NCI-H69 (cell line): ENCODE measurements around the gene QKI.
"Not testable (repeated sequence)": the region's sequence is repeated elsewhere in the genome, so short reads cannot be mapped to it uniquely, and the experiment has no call there.

ENCODE experiments used
- DNase-seq: peaks from one replicate; lab custom pipeline; 2025; lab: John Stamatoyannopoulos, UW

Gene QKI

GRCh38 chr6:163439997-163440396, 25.5 kb downstream of the QKI start:
- DNase-seq: no peak

- DNase-seq: no peak
Measured at GRCh38 chr6:163442336-163442735, 27.8 kb downstream of the QKI start.

GRCh38 chr6:163444077-163444476, 29.6 kb downstream of the QKI start:
- DNase-seq: peak; percentile 84

GRCh38 chr6:163446549-163446948, 32.0 kb downstream of the QKI start:
- no peak for DNase-seq

GRCh38 chr6:163449076-163449475, 34.6 kb downstream of the QKI start:
- DNase-seq: no peak

GRCh38 chr6:163454425-163454824, 39.9 kb downstream of the QKI start:
- DNase-seq: no peak

- no peak for DNase-seq
Measured at GRCh38 chr6:163455552-163455951, 41.0 kb downstream of the QKI start.

- no peak for DNase-seq
Measured at GRCh38 chr6:163457637-163458561, 43.4 kb downstream of the QKI start.

GRCh38 chr6:163459007-163459406, 44.5 kb downstream of the QKI start:
- no peak for DNase-seq

- DNase-seq: no peak
Measured at GRCh38 chr6:163459536-163459935, 45.0 kb downstream of the QKI start.

- DNase-seq: no peak
Measured at GRCh38 chr6:163460307-163460782, 45.8 kb downstream of the QKI start.

- no peak for DNase-seq
Measured at GRCh38 chr6:163461696-163462095, 47.2 kb downstream of the QKI start.

GRCh38 chr6:163463180-163463579, 48.7 kb downstream of the QKI start:
- DNase-seq: no peak

GRCh38 chr6:163463795-163464194, 49.3 kb downstream of the QKI start:
- DNase-seq: no peak

GRCh38 chr6:163466839-163467390, 52.4 kb downstream of the QKI start:
- DNase-seq: peak; percentile 60

GRCh38 chr6:163468738-163469137, 54.2 kb downstream of the QKI start:
- peak; percentile 81 for DNase-seq

- no peak for DNase-seq
Measured at GRCh38 chr6:163469459-163469985, 55.0 kb downstream of the QKI start.

- no peak for DNase-seq
Measured at GRCh38 chr6:163470611-163471010, 56.1 kb downstream of the QKI start.

- no peak for DNase-seq
Measured at GRCh38 chr6:163474581-163474980, 60.1 kb downstream of the QKI start.

GRCh38 chr6:163476946-163477345, 62.4 kb downstream of the QKI start:
- not testable (repeated sequence) for DNase-seq

- no peak for DNase-seq
Measured at GRCh38 chr6:163483107-163483506, 68.6 kb downstream of the QKI start.

- no peak for DNase-seq
Measured at GRCh38 chr6:163485388-163485851, 70.9 kb downstream of the QKI start.

- DNase-seq: no peak
Measured at GRCh38 chr6:163486821-163487220, 72.3 kb downstream of the QKI start.
